ENCODE measurements around the gene GPS2.
A peak's percentile ranks its signal among the peaks of the same experiment; 100 is the strongest.

Gene GPS2

GRCh38 chr17:7308625-7309433, 6.3 kb downstream of the GPS2 start:
- DNase-seq (ENCODE audit: low spot score in 2 of 2) (peak; percentile 67 to 89), ATAC-seq (replicated peaks; ENCODE audit: extremely low read depth, poor library complexity, severe bottlenecking) (peak; percentile 40)
- H3K4me1 Mint-ChIP-seq = peaks cover 49% of the 10 kb centered on the region
- peaks cover 63% of the 10 kb centered on the region for H3K36me3 Mint-ChIP-seq (ENCODE audit: insufficient read depth)
- peak overlapping the region; percentile 79 for H3K4me3 Mint-ChIP-seq
- no peaks in the 10 kb centered on the region for H3K27me3 Mint-ChIP-seq
- H3K27ac Mint-ChIP-seq (ENCODE audit: low read depth) = peak overlapping the region; percentile 95
- H3K9me3 Mint-ChIP-seq = no peaks in the 10 kb centered on the region

GRCh38 chr17:7307686-7308624, 7.2 kb downstream of the GPS2 start:
- Mint-ChIP-seq H3K27me3 (no peaks in the 10 kb centered on the region), H3K4me1 (peaks cover 40% of the 10 kb centered on the region), H3K4me3 (peak overlapping the region; percentile 79), H3K9me3 (no peaks in the 10 kb centered on the region), H3K27ac (ENCODE audit: low read depth) (peak overlapping the region; percentile 95), H3K36me3 (ENCODE audit: insufficient read depth) (peaks cover 54% of the 10 kb centered on the region)
- DNase-seq (ENCODE audit: low spot score in 2 of 2) = peak in 1 of 2 donors; percentile 49
- ATAC-seq (replicated peaks; ENCODE audit: extremely low read depth, poor library complexity, severe bottlenecking) = peak; percentile 7

- Mint-ChIP-seq H3K9me3 (no peaks in the 10 kb centered on the region), H3K36me3 (ENCODE audit: insufficient read depth) (peaks cover 46% of the 10 kb centered on the region), H3K4me3 (peak within 1 kb of the TSS; percentile 79), H3K27ac (ENCODE audit: low read depth) (peak within 1 kb of the TSS; percentile 95), H3K4me1 (peaks cover 34% of the 10 kb centered on the region), H3K27me3 (no peaks in the 10 kb centered on the region)
- ATAC-seq (replicated peaks; ENCODE audit: extremely low read depth, poor library complexity, severe bottlenecking) (peak; percentile 65), DNase-seq (ENCODE audit: low spot score in 2 of 2) (peak; percentile 99)
These were observed 8.1 kb downstream of the GPS2 start, which contains the start of gene EIF5A for GRCh38 chr17:7306911-7307685. Gene EIF5A (plus strand): TSS chr17:7307628. CDS start chr17:7309636, 2,008 bp downstream.

- DNase-seq (ENCODE audit: low spot score in 2 of 2) (no peak), ATAC-seq (replicated peaks; ENCODE audit: extremely low read depth, poor library complexity, severe bottlenecking) (no peak)
- Mint-ChIP-seq H3K36me3 (ENCODE audit: insufficient read depth) (peaks cover 21% of the 10 kb centered on the region), H3K27ac (ENCODE audit: low read depth) (no peak overlapping the region), H3K4me3 (no peak overlapping the region), H3K9me3 (no peaks in the 10 kb centered on the region), H3K4me1 (peaks cover 7% of the 10 kb centered on the region), H3K27me3 (no peaks in the 10 kb centered on the region)
These were observed 11.0 kb downstream of the GPS2 start for GRCh38 chr17:7304179-7304578.

- H3K4me3 Mint-ChIP-seq = no peak overlapping the region
- peaks cover 7% of the 10 kb centered on the region for H3K36me3 Mint-ChIP-seq (ENCODE audit: insufficient read depth)
- H3K4me1 Mint-ChIP-seq = peaks cover 7% of the 10 kb centered on the region
- peaks cover 35% of the 10 kb centered on the region for H3K27me3 Mint-ChIP-seq
- H3K27ac Mint-ChIP-seq (ENCODE audit: low read depth) = no peak overlapping the region
- no peak for ATAC-seq (replicated peaks; ENCODE audit: extremely low read depth, poor library complexity, severe bottlenecking)
- DNase-seq (ENCODE audit: low spot score in 2 of 2) = peak in 1 of 2 donors; percentile 60
- no peaks in the 10 kb centered on the region for H3K9me3 Mint-ChIP-seq
These were observed 18.8 kb downstream of the GPS2 start for GRCh38 chr17:7296189-7296861.

GRCh38 chr17:7295230-7296180, 19.7 kb downstream of the GPS2 start:
- no peaks in the 10 kb centered on the region for H3K9me3 Mint-ChIP-seq
- DNase-seq (ENCODE audit: low spot score in 2 of 2) (no peak), ATAC-seq (replicated peaks; ENCODE audit: extremely low read depth, poor library complexity, severe bottlenecking) (no peak)
- H3K27ac Mint-ChIP-seq (ENCODE audit: low read depth) = peak overlapping the region; percentile 85
- peak overlapping the region; percentile 85 for H3K4me3 Mint-ChIP-seq
- H3K36me3 Mint-ChIP-seq (ENCODE audit: insufficient read depth) = peaks cover 7% of the 10 kb centered on the region
- H3K4me1 Mint-ChIP-seq = peaks cover 7% of the 10 kb centered on the region
- H3K27me3 Mint-ChIP-seq = peaks cover 43% of the 10 kb centered on the region

GRCh38 chr17:7294614-7295153, 20.5 kb downstream of the GPS2 start, which contains the start of gene YBX2:
Gene YBX2 (minus strand): TSS chr17:7294639. CDS start chr17:7294500, 139 bp downstream.
- ATAC-seq (replicated peaks; ENCODE audit: extremely low read depth, poor library complexity, severe bottlenecking) (peak; percentile 58), DNase-seq (ENCODE audit: low spot score in 2 of 2) (peak; percentile 31 to 47)
- Mint-ChIP-seq H3K36me3 (ENCODE audit: insufficient read depth) (peaks cover 7% of the 10 kb centered on the region), H3K4me3 (peak within 1 kb of the TSS; percentile 85), H3K9me3 (no peaks in the 10 kb centered on the region), H3K27me3 (peaks cover 52% of the 10 kb centered on the region), H3K4me1 (peaks cover 7% of the 10 kb centered on the region), H3K27ac (ENCODE audit: low read depth) (peak within 1 kb of the TSS; percentile 85)

GRCh38 chr17:7293816-7294613, 21.1 kb downstream of the GPS2 start:
- Mint-ChIP-seq H3K27me3 (peaks cover 53% of the 10 kb centered on the region), H3K9me3 (no peaks in the 10 kb centered on the region), H3K36me3 (ENCODE audit: insufficient read depth) (peaks cover 7% of the 10 kb centered on the region), H3K27ac (ENCODE audit: low read depth) (no peak overlapping the region), H3K4me1 (peaks cover 7% of the 10 kb centered on the region), H3K4me3 (peak overlapping the region; percentile 57)
- DNase-seq (ENCODE audit: low spot score in 2 of 2) (no peak), ATAC-seq (replicated peaks; ENCODE audit: extremely low read depth, poor library complexity, severe bottlenecking) (no peak)

- no peak for DNase-seq (ENCODE audit: low spot score in 2 of 2)
- Mint-ChIP-seq H3K27me3 (peaks cover 60% of the 10 kb centered on the region), H3K36me3 (ENCODE audit: insufficient read depth) (peaks cover 7% of the 10 kb centered on the region), H3K27ac (ENCODE audit: low read depth) (no peak overlapping the region), H3K4me3 (peak overlapping the region; percentile 57), H3K9me3 (no peaks in the 10 kb centered on the region), H3K4me1 (peaks cover 7% of the 10 kb centered on the region)
- no peak for ATAC-seq (replicated peaks; ENCODE audit: extremely low read depth, poor library complexity, severe bottlenecking)
These were observed 22.0 kb downstream of the GPS2 start for GRCh38 chr17:7293159-7293558.

GRCh38 chr17:7292729-7293128, 22.4 kb downstream of the GPS2 start:
- DNase-seq (ENCODE audit: low spot score in 2 of 2) = no peak
- no peak overlapping the region for H3K4me3 Mint-ChIP-seq
- peaks cover 7% of the 10 kb centered on the region for H3K36me3 Mint-ChIP-seq (ENCODE audit: insufficient read depth)
- ATAC-seq (replicated peaks; ENCODE audit: extremely low read depth, poor library complexity, severe bottlenecking) = no peak
- no peaks in the 10 kb centered on the region for H3K9me3 Mint-ChIP-seq
- peaks cover 64% of the 10 kb centered on the region for H3K27me3 Mint-ChIP-seq
- H3K27ac Mint-ChIP-seq (ENCODE audit: low read depth) = no peak overlapping the region
- peaks cover 7% of the 10 kb centered on the region for H3K4me1 Mint-ChIP-seq
